ENCODE measurements around the gene NUAK2.

GRCh38 chr1:205325334-205325884, 3.9 kb upstream of the NUAK2 start:
- TF ChIP-seq YY1 (IDR thresholded peaks at IDR 0.05; ENCODE audit: insufficient read depth, insufficient read length) (no peak), ZNF274 (IDR thresholded peaks at IDR 0.05; ENCODE audit: low read depth, low read length) (no peak)

Measured in NT2/D1 (cell line).